Stomach (tissue), 9 donors: ENCODE data around the gene ATP11B. TPM values are rescaled to one million over a fixed set of nuclear protein-coding genes. Genes with fewer than 3 reads are reported as not detected.

Source experiments
- DNase-seq, 2 donors: peaks; one replicate each; pipeline versions ENCODE4 v3.0.0 to v3.0.0-alpha.2; 2013 to 2019
- H3K27ac ChIP-seq, 5 donors: fragments of 200-600 bp in 4 of 5; sonication (generic) in 4 of 5; one replicate each; pipeline ENCODE4 v1.5.1; 2013 to 2019; ENCODE audit warnings: mild to moderate bottlenecking in 1 of 5, moderate library complexity in 1 of 5
- H3K27me3 ChIP-seq, 3 donors: fragments of 200-600 bp; sonication (generic); one replicate each; pipeline ENCODE4 v1.5.1; 2017 to 2019; ENCODE audit warnings: mixed run types in 1 of 3
- H3K36me3 ChIP-seq, 4 donors: fragments of 200-600 bp; sonication (generic); 1 replicate in 3 of 4; 2 replicates in 1 of 4; pipeline ENCODE4 v1.5.1; 2016 to 2019
- H3K4me1 ChIP-seq, 4 donors: fragments of 200-600 bp; sonication (generic); one replicate each; pipeline ENCODE4 v1.5.1; 2016 to 2019
- H3K4me3 ChIP-seq, 4 donors: fragments of 200-600 bp; sonication (generic) in 3 of 4; one replicate each; pipeline ENCODE4 v1.5.1; 2016 to 2019; ENCODE audit warnings: mild to moderate bottlenecking in 1 of 4
- H3K9me3 ChIP-seq, 4 donors: fragments of 200-600 bp; sonication (generic); one replicate each; pipeline ENCODE4 v1.5.1; 2016 to 2019
- CTCF ChIP-seq, 7 experiments: fragments of 450-650 bp in 4 of 7; fragments of 200-600 bp in 3 of 7; sonication (generic) in 3 of 7; IDR thresholded peaks; one replicate each; pipeline ENCODE4 v1.5.1; 2016 to 2019; ENCODE audit warnings: antibody characterized with exemption in 7 of 7, control low read depth in 2 of 7, mild to moderate bottlenecking in 1 of 7
- EP300 ChIP-seq: sonication (generic); formaldehyde crosslinking; IDR thresholded peaks from one replicate; pipeline ENCODE4 v1.6.1; 2017; ENCODE audit warnings: antibody characterized with exemption
- POLR2A ChIP-seq, 4 donors: fragments of 450-650 bp; IDR thresholded peaks; one replicate each; pipeline ENCODE4 v1.6.1; 2016; ENCODE audit warnings: antibody characterized with exemption in 4 of 4, control low read depth in 2 of 4, mild to moderate bottlenecking in 1 of 4, moderate library complexity in 1 of 4
- POLR2AphosphoS5 ChIP-seq, 3 donors: sonication (generic); formaldehyde crosslinking; IDR thresholded peaks; one replicate each; pipeline ENCODE4 v1.6.1; 2016; ENCODE audit warnings: antibody characterized with exemption in 3 of 3
- WGBS, 5 donors: extraction: QIAGEN DNeasy Blood & Tissue Kit in 3 of 5; methylation state at CpG; one replicate each; pipeline versions ENCODE4 v1.1.5 to v1.1.7; 2013 to 2018; 5-methylcytosine and 5-hydroxymethylcytosine counted together
- intact Hi-C: fragments of 100-400 bp; cut with DNase I; formaldehyde crosslinking; loops from one replicate; pipeline ENCODE4 v1.15.1; 2023; ENCODE audit warnings: low total_unique reads
- polyA plus RNA-seq, 3 donors: library from polyadenylated mRNA; stranded (reverse); fragments of 200-250 nt; gene quantifications; one replicate each; pipeline ENCODE4 v1.2.3, GENCODE V29; 2013
- total RNA-seq, 5 donors: library from RNA; depleted of rRNA; stranded (reverse); fragments of >200 nt; gene quantifications; one replicate each; pipeline versions ENCODE4 v1.1.0 to v1.2.3, GENCODE V29; 2014 to 2016
- donor health status: healthy with polysubstance abuse.
- donor health status: Bipolar disorder and iron deficiency.
- donor health status: healthy.

Gene ATP11B
- total and polyA plus RNA-seq, 8 donors, result 9.6 to 449 (median 120) TPM

- Histone ChIP-seq H3K4me3 (no peak overlapping the region), H3K4me1 (peaks cover 0 to 4% (median 0%) of the 10 kb centered on the region in 4 donors), H3K9me3 (no peaks in the 10 kb centered on the region), H3K27me3 (no peaks in the 10 kb centered on the region), H3K27ac (no peak overlapping the region), H3K36me3 (peaks cover 19 to 82% (median 74%) of the 10 kb centered on the region in 4 donors)
- intact Hi-C loops, result loop anchor here (10.0 kb wide), 1 partner anchor 123 kb away; no protein-coding TSS in a partner anchor
- TF ChIP-seq CTCF (IDR thresholded peaks at IDR 0.05) (peak in 4 of 7 experiments; percentile 11 to 44 (median 39)), POLR2AphosphoS5 (IDR thresholded peaks at IDR 0.05) (no peak)
- 14 to 43% (median 26%) methylated on average over 3 of the region's 3 CpGs for WGBS, 5 donors
- DNase-seq, result peak in 1 of 2 donors; percentile 25
Observed at GRCh38 chr3:182837855-182838454, 44.7 kb downstream of the ATP11B start.

GRCh38 chr3:182843478-182843877 lies 50.2 kb downstream of the ATP11B start:
- no peak for DNase-seq
- Histone ChIP-seq H3K9me3 (no peaks in the 10 kb centered on the region), H3K4me3 (no peak overlapping the region), H3K27ac (no peak overlapping the region), H3K27me3 (no peaks in the 10 kb centered on the region), H3K4me1 (peaks cover 0 to 4% (median 0%) of the 10 kb centered on the region in 4 donors), H3K36me3 (peaks cover 19 to 86% (median 80%) of the 10 kb centered on the region in 4 donors)
- intact Hi-C loops, result no loop called here
- TF ChIP-seq POLR2A (IDR thresholded peaks at IDR 0.05) (no peak), EP300 (no peak), CTCF (IDR thresholded peaks at IDR 0.05) (no peak), POLR2AphosphoS5 (IDR thresholded peaks at IDR 0.05) (no peak)
- 36 to 68% (median 48%) methylated on average over 4 of the region's 4 CpGs for WGBS, 5 donors

GRCh38 chr3:182848906-182849305 lies 55.6 kb downstream of the ATP11B start:
- peaks cover 25 to 99% (median 92%) of the 10 kb centered on the region in 4 donors for H3K36me3 ChIP-seq
- H3K27ac ChIP-seq, result no peak overlapping the region
- H3K4me3 ChIP-seq, result no peak overlapping the region
- no peaks in the 10 kb centered on the region for H3K4me1 ChIP-seq
- H3K27me3 ChIP-seq, result no peaks in the 10 kb centered on the region
- no peak for DNase-seq
- intact Hi-C loops, result no loop called here
- H3K9me3 ChIP-seq, result no peaks in the 10 kb centered on the region
- no peak for TF ChIP-seq EP300
- TF ChIP-seq POLR2A (IDR thresholded peaks at IDR 0.05), result no peak
- no peak for TF ChIP-seq POLR2AphosphoS5 (IDR thresholded peaks at IDR 0.05)
- TF ChIP-seq CTCF (IDR thresholded peaks at IDR 0.05), result no peak

GRCh38 chr3:182855076-182855475 lies 61.8 kb downstream of the ATP11B start:
- no peak overlapping the region for H3K27ac ChIP-seq
- intact Hi-C loops, result no loop called here
- DNase-seq, result no peak
- H3K4me3 ChIP-seq, result no peak overlapping the region
- H3K27me3 ChIP-seq, result no peaks in the 10 kb centered on the region
- TF ChIP-seq POLR2AphosphoS5 (IDR thresholded peaks at IDR 0.05), result no peak
- TF ChIP-seq EP300, result no peak
- no peak for TF ChIP-seq CTCF (IDR thresholded peaks at IDR 0.05)
- no peak for TF ChIP-seq POLR2A (IDR thresholded peaks at IDR 0.05)
- no peaks in the 10 kb centered on the region for H3K9me3 ChIP-seq
- peaks cover 11 to 91% (median 83%) of the 10 kb centered on the region in 4 donors for H3K36me3 ChIP-seq
- H3K4me1 ChIP-seq, result no peaks in the 10 kb centered on the region
